Measurements from ENCODE around the gene TDRD12. TPM values are rescaled to one million over a fixed set of nuclear protein-coding genes. Genes with fewer than 3 reads are reported as not detected.
"Not testable (repeated sequence)": the region's sequence is repeated elsewhere in the genome, so short reads cannot be mapped to it uniquely, and the experiment has no call there.

The TDRD12 gene
- polyA plus RNA-seq, 3 donors: 0.05 TPM; not detected in 2

DNA sequence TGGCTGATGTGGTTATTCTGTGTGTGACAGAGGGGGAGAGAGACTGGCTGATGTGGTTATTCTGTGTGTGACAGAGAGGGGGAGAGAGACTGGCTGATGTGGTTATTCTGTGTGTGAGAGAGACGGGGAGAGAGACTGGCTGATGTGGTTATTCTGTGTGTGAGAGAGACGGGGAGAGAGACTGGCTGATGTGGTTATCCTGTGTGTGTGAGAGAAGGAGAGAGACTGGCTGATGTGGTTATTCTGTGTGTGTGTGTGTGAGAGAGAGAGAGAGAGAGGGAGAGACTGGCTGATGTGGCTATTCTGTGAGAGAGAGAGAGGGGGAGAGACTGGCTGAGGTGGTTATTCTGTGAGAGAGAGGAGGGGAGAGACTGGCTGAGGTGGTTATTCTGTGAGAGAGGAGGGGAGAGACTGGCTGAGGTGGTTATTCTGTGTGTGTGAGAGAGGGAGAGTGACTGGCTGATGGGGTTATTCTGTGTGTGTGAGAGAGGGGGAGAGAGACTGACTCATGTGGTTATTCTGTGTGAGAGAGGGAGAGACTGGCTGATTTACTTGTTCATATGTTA, 27.1 kb downstream of the TDRD12 start:
- H3K36me3 Mint-ChIP-seq; H3K4me3 ChIP-seq (replicated peaks in 1 of 3; ENCODE audit: low read depth in 2 of 3, low read length in 3 of 3); H4K20me1 ChIP-seq (ENCODE audit: insufficient read depth, low read length); H3K4me2 ChIP-seq (replicated peaks; ENCODE audit: extremely low read depth, low read length, poor library complexity, severe bottlenecking); H3K9me3 ChIP-seq (replicated peaks in 1 of 2; ENCODE audit: control insufficient read depth in 1 of 2, insufficient read depth in 1 of 2, low read length in 2 of 2); intact Hi-C loops (cut with micrococcal nuclease); H3K9ac ChIP-seq (ENCODE audit: insufficient read depth, low read length, poor library complexity, severe bottlenecking); H3K79me2 ChIP-seq (ENCODE audit: insufficient read depth, low read length); DNase-seq; H3K4me1 ChIP-seq (ENCODE audit: control insufficient read depth in 1 of 2, insufficient read depth in 2 of 2, low read length in 2 of 2); H3K27ac Mint-ChIP-seq; H3K4me1 Mint-ChIP-seq; H3K9me3 Mint-ChIP-seq; H2AFZ ChIP-seq (ENCODE audit: insufficient read depth, low read depth, low read length, poor library complexity, severe bottlenecking); H3K4me3 Mint-ChIP-seq; H3K36me3 ChIP-seq (replicated peaks in 1 of 2; ENCODE audit: control insufficient read depth in 1 of 2, insufficient read depth in 2 of 2, low read length in 2 of 2); H3K27ac ChIP-seq (ENCODE audit: low read depth in 1 of 2, low read length in 2 of 2): not testable (repeated sequence)
- H3K27me3 Mint-ChIP-seq (ENCODE audit: low read depth in 3 of 3): peaks cover 3 to 15% (median 10%) of the 10 kb centered on the region in 3 donors
- peaks cover 2 to 12% of the 10 kb centered on the region in 2 donors for H3K27me3 ChIP-seq (ENCODE audit: control insufficient read depth in 2 of 2, insufficient read depth in 2 of 2, low read length in 2 of 2)
- WGBS (ENCODE audit: insufficient coverage): 0% methylated on average over 2 of the region's 2 CpGs

DNA sequence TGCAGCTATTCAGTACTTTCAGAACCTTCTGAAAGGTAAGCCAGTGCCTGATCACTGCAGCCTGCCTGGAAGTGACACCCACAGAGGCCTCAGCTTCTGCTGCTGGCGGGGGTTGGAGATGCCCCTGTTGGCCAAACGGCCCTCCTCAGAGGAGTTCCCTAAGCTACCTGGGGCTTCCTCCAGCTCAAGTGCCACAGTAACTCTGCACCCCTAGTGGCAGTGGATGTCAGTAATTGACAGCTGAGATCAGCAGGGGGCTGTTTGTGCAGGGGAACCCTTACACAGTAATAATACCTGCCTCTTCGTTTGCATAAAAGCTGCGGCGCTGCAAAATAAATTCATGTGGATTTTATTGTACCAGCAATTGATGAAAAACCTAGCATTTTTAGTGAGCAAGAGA, 28.9 kb downstream of the TDRD12 start:
- H3K27me3 Mint-ChIP-seq (ENCODE audit: low read depth in 3 of 3): peaks cover 3 to 19% (median 14%) of the 10 kb centered on the region in 3 donors
- H3K4me3 ChIP-seq (replicated peaks in 1 of 3; ENCODE audit: low read depth in 2 of 3, low read length in 3 of 3): no peak overlapping the region
- 25% methylated on average over 2 of the region's 5 CpGs for WGBS (ENCODE audit: insufficient coverage)
- no peaks in the 10 kb centered on the region for H3K4me1 ChIP-seq (ENCODE audit: control insufficient read depth in 1 of 2, insufficient read depth in 2 of 2, low read length in 2 of 2)
- no peak overlapping the region for H3K4me2 ChIP-seq (replicated peaks; ENCODE audit: extremely low read depth, low read length, poor library complexity, severe bottlenecking)
- intact Hi-C loops (cut with micrococcal nuclease): no loop called here
- no peaks in the 10 kb centered on the region for H3K9me3 ChIP-seq (replicated peaks in 1 of 2; ENCODE audit: control insufficient read depth in 1 of 2, insufficient read depth in 1 of 2, low read length in 2 of 2)
- H4K20me1 ChIP-seq (ENCODE audit: insufficient read depth, low read length): no peaks in the 10 kb centered on the region
- no peak overlapping the region for H3K27ac ChIP-seq (ENCODE audit: low read depth in 1 of 2, low read length in 2 of 2)
- H3K4me1 Mint-ChIP-seq: peaks cover 3% of the 10 kb centered on the region
- H3K79me2 ChIP-seq (ENCODE audit: insufficient read depth, low read length): no peaks in the 10 kb centered on the region
- peaks cover 0 to 3% (median 0%) of the 10 kb centered on the region in 7 donors for H3K9me3 Mint-ChIP-seq
- H3K9ac ChIP-seq (ENCODE audit: insufficient read depth, low read length, poor library complexity, severe bottlenecking): no peak overlapping the region
- TF ChIP-seq, protein P1, sequence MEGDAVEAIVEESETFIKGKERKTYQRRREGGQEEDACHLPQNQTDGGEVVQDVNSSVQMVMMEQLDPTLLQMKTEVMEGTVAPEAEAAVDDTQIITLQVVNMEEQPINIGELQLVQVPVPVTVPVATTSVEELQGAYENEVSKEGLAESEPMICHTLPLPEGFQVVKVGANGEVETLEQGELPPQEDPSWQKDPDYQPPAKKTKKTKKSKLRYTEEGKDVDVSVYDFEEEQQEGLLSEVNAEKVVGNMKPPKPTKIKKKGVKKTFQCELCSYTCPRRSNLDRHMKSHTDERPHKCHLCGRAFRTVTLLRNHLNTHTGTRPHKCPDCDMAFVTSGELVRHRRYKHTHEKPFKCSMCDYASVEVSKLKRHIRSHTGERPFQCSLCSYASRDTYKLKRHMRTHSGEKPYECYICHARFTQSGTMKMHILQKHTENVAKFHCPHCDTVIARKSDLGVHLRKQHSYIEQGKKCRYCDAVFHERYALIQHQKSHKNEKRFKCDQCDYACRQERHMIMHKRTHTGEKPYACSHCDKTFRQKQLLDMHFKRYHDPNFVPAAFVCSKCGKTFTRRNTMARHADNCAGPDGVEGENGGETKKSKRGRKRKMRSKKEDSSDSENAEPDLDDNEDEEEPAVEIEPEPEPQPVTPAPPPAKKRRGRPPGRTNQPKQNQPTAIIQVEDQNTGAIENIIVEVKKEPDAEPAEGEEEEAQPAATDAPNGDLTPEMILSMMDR (IDR thresholded peaks at IDR 0.05): no peak
- no peak overlapping the region for H2AFZ ChIP-seq (ENCODE audit: insufficient read depth, low read depth, low read length, poor library complexity, severe bottlenecking)
- H3K27me3 ChIP-seq (ENCODE audit: control insufficient read depth in 2 of 2, insufficient read depth in 2 of 2, low read length in 2 of 2): peaks cover 2 to 12% of the 10 kb centered on the region in 2 donors
- no peaks in the 10 kb centered on the region for H3K36me3 ChIP-seq (replicated peaks in 1 of 2; ENCODE audit: control insufficient read depth in 1 of 2, insufficient read depth in 2 of 2, low read length in 2 of 2)
- no peak overlapping the region for H3K27ac Mint-ChIP-seq
- DNase-seq: no peak
- H3K36me3 Mint-ChIP-seq: no peaks in the 10 kb centered on the region
- no peak overlapping the region for H3K4me3 Mint-ChIP-seq
